DOHH2 (cell line): Measurements from ENCODE around the gene SHISA6.

ENCODE experiments used
- EZH2phosphoT487 ChIP-seq: fragments of 200-600 bp; sonication (generic); IDR thresholded peaks from 2 replicates; pipeline ENCODE4 v1.6.1; 2017; ENCODE audit warnings: borderline replicate concordance, mild to moderate bottlenecking, antibody characterized with exemption, low read length, moderate library complexity, mixed read lengths
- TF ChIP-seq, protein P1 (sequence below): fragments of 200-600 bp; sonication (generic); IDR thresholded peaks from one replicate; pipeline ENCODE4 v1.5.1; 2014; ENCODE audit warnings: antibody characterized with exemption, mild to moderate bottlenecking, low read depth, low read length; ENCODE audit not compliant: poor library complexity, severe bottlenecking

DNA sequence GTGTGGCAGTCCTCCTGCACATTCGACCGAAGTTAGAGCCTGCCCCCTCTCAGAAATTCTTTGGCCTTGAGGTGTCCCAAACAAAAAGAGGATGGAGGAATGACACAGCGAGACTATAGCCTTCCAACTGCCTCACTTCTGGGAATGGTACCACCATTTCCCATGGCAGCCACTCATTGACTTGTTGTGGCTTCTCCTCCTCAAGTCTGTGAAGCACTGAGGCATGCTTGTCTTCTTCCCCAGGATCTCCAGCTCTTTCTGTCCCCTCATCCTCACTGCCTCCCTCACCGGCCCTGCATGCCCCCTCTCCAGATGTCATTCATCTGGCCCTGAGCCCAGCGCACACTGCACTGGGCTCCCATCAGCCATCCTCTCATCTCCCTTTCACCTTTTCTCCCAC, 313.5 kb downstream of the SHISA6 start:
- TF ChIP-seq, protein P1, sequence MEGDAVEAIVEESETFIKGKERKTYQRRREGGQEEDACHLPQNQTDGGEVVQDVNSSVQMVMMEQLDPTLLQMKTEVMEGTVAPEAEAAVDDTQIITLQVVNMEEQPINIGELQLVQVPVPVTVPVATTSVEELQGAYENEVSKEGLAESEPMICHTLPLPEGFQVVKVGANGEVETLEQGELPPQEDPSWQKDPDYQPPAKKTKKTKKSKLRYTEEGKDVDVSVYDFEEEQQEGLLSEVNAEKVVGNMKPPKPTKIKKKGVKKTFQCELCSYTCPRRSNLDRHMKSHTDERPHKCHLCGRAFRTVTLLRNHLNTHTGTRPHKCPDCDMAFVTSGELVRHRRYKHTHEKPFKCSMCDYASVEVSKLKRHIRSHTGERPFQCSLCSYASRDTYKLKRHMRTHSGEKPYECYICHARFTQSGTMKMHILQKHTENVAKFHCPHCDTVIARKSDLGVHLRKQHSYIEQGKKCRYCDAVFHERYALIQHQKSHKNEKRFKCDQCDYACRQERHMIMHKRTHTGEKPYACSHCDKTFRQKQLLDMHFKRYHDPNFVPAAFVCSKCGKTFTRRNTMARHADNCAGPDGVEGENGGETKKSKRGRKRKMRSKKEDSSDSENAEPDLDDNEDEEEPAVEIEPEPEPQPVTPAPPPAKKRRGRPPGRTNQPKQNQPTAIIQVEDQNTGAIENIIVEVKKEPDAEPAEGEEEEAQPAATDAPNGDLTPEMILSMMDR, result no peak
- TF ChIP-seq EZH2phosphoT487, result no peak
